Stimulated activated naive CD8-positive, alpha-beta T cell treated with anti-CD3 and anti-CD28 coated beads, Interleukin-15, Interleukin-2, amounts not matched to agents 100 ng/mL and 50 ng/mL, for 24 hours (primary cell): ENCODE data around the gene SLC35E1.
"Not testable (repeated sequence)": the region's sequence is repeated elsewhere in the genome, so short reads cannot be mapped to it uniquely, and the experiment has no call there.

Source experiments
- H3K27ac Mint-ChIP-seq: one replicate; pipeline ENCODE4 v1.8.0; 2021; ENCODE audit warnings: mild to moderate bottlenecking, mixed read lengths
- H3K27me3 Mint-ChIP-seq: one replicate; pipeline ENCODE4 v1.8.0; 2021; ENCODE audit warnings: mixed read lengths
- H3K36me3 Mint-ChIP-seq: one replicate; pipeline ENCODE4 v1.8.0; 2021; ENCODE audit warnings: low read depth, mixed read lengths
- H3K4me1 Mint-ChIP-seq: one replicate; pipeline ENCODE4 v1.8.0; 2021; ENCODE audit warnings: low read depth, mixed read lengths
- H3K4me3 Mint-ChIP-seq: one replicate; pipeline ENCODE4 v1.8.0; 2021; ENCODE audit warnings: mild to moderate bottlenecking, mixed read lengths
- H3K9me3 Mint-ChIP-seq: one replicate; pipeline ENCODE4 v1.8.0; 2021; ENCODE audit warnings: mixed read lengths

The SLC35E1 gene

DNA sequence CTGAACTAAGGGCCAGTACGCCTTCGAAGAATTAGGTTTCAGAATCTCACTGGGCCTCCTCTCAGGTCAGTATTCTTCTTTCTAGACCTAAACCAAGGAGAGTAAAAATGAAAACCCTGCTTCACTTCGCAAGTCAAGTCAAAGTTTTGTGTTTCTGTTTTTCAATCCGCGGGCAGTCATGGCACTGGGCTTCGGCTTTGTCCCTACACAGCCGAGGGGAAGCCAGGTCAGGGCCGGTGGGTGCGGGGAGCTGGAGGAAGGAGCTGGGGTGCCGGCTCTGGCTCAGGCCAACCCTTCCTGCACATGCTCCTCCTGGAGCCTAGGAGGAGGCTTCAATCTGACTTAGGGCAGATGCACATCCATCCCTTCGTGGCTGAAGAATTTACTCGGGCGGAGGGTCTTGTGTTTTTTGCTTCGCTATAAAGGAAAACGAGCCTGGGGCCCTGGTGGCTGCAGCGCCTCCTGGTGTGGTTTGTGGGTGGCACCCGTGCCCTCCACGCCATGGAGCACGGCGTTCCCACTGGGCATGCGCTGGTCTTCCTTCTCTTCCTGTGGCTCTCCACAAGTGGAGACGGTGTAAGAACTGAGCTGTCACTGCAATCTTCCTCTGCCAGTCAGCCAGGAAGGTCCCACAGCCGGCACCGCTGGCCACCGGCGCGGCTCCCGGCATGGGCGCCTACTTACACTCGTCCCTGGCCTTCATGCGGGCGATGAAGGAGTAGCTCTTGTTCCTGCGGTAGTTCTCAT, 53.6 kb downstream of the SLC35E1 start:
- no peaks in the 10 kb centered on the region for H3K27me3 Mint-ChIP-seq
- H3K4me3 Mint-ChIP-seq = no peak overlapping the region
- no peak overlapping the region for H3K27ac Mint-ChIP-seq
- H3K4me1 Mint-ChIP-seq = no peaks in the 10 kb centered on the region
- H3K9me3 Mint-ChIP-seq = no peaks in the 10 kb centered on the region
- peaks cover 47% of the 10 kb centered on the region for H3K36me3 Mint-ChIP-seq

DNA sequence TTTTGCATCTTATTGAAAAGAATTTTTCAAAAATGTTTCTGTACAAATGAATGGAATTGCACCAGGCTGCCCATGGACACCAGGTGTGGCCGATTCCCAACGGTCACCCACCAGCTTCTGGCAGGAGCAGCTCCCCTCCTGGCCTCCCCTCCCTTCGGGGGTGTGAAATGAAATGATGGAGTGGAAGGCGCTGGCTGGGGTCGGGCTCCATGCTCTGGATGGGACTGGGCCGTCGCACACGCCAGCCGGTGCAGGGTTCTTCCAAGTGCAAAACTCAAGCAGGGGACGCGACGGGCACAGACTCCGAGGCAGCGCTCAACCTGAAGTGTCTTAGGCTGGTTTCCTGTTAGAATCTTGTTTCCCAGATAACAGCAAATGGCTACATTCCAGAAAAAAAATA, 54.2 kb downstream of the SLC35E1 start:
- H3K27ac Mint-ChIP-seq = no peak overlapping the region
- no peaks in the 10 kb centered on the region for H3K4me1 Mint-ChIP-seq

DNA sequence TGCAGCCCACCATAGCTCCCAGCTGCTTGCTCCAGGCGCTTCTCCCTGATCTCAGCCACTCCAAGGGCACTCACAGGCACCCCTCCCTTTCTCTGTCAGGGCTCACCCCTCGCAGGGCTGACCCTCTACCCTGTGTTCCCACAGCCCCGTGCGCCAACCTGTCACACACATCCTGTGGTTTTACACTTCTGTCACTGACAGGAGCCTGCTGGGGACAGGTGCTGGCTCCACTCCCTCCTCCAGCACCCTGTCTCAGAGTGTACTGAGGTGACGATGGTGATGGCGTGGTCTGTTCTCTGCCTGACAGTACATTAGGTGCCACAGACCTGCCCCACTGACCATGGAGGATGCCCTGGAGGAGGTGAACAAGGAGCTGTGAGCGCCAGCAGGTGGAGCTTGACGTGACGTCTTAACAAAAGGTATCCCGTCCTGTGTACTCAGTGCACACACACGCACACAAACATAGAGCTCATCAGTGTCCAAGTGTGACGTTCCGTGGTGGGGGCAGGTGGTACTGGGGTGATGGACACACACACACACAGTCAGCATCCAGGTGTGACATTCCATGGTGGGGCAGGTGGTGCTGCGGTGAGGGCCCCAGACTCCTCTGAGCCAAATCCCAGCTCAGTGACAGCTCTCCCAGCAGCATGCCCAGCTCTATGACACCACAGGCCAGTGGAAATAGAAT, 55.1 kb downstream of the SLC35E1 start:
- no peak overlapping the region for H3K4me3 Mint-ChIP-seq
- peak overlapping the region; percentile 26 for H3K27ac Mint-ChIP-seq
- H3K9me3 Mint-ChIP-seq = no peaks in the 10 kb centered on the region
- H3K4me1 Mint-ChIP-seq = no peaks in the 10 kb centered on the region
- H3K27me3 Mint-ChIP-seq = no peaks in the 10 kb centered on the region
- peaks cover 46% of the 10 kb centered on the region for H3K36me3 Mint-ChIP-seq

More for the DNA sequence above, 54.2 kb downstream of the SLC35E1 start:
- peaks cover 47% of the 10 kb centered on the region for H3K36me3 Mint-ChIP-seq
- no peak overlapping the region for H3K4me3 Mint-ChIP-seq
- no peaks in the 10 kb centered on the region for H3K9me3 Mint-ChIP-seq
- H3K27me3 Mint-ChIP-seq = no peaks in the 10 kb centered on the region

DNA sequence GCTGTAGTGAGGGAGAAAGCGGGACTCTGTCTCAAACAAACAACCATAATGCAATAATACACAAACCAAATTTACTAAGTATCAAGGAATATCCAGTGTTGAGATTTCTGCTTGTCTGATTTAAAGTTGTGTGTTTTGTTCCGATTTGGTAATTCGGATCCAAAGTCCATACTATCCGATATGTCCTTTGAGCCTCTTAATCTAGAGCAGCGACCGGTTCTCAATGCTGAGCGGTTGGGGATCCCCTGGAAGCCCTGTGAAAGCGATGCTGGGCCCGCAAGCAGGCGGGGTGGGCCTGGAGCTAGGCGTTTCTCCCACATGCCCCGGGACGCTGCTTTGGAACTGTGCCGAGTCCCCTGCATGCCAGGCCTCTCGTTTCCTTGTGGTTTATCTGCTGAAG, 55.8 kb downstream of the SLC35E1 start:
- Mint-ChIP-seq H3K27me3 (no peaks in the 10 kb centered on the region), H3K4me3 (no peak overlapping the region), H3K36me3 (peaks cover 46% of the 10 kb centered on the region), H3K9me3 (no peaks in the 10 kb centered on the region), H3K27ac (no peak overlapping the region), H3K4me1 (no peaks in the 10 kb centered on the region)

DNA sequence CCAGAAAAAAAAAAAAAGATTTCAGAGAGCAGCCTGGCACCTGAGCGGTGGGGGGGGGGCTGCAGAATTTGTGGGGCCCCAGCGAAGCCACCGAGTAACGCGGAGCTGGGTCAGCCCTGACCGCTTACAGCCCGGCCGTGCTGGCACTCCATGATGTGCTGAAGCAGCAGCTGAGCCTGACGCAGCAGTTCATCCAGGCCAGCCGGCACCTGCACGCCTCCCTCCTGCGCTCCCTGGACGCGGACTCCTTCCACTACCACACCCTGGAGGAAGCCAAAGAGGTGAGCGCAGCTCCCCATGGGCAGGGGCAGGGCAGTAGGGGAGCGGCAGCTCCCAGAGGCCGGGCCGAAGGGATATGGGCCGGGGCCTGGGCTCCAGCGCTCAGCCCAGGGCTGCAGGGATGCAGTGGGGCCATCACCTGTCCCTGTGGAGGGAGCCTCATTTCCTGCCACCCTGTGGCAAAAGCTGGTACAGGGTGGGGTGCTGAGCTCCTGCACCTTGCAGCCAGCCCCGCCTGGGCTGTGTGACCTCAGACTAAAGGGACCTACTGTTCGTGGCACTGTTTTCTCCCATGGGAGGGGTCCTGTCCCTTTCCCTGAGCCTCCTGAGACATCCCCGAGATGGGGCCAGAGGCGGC, 57.7 kb downstream of the SLC35E1 start:
- H3K27me3 Mint-ChIP-seq = no peaks in the 10 kb centered on the region
- no peaks in the 10 kb centered on the region for H3K4me1 Mint-ChIP-seq
- no peaks in the 10 kb centered on the region for H3K9me3 Mint-ChIP-seq
- H3K36me3 Mint-ChIP-seq = peaks cover 31% of the 10 kb centered on the region
- H3K27ac Mint-ChIP-seq = no peak overlapping the region
- H3K4me3 Mint-ChIP-seq = no peak overlapping the region

DNA sequence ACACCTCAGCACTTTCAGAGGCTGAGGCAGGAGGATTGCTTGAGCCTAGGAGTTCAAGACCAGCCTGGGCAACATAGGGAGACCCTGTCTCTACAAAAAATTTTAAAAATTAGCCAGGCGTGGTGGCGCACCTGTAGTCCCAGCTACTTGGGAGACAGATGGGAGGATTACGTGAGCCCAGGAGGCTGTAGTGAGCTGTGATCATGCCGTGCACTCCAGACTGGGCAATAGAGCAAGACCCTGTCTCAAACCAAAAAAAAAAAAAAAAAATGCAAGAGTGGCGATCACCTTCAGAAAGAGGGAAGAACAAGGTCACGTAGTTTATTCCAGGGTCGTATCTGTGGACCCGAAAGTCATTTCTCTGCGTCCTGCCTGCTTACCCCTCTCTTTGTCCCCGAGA, 59.6 kb downstream of the SLC35E1 start:
- not testable (repeated sequence) for H3K9me3 Mint-ChIP-seq, H3K4me1 Mint-ChIP-seq, H3K27me3 Mint-ChIP-seq, H3K4me3 Mint-ChIP-seq, H3K27ac Mint-ChIP-seq
- H3K36me3 Mint-ChIP-seq = peaks cover 18% of the 10 kb centered on the region

DNA sequence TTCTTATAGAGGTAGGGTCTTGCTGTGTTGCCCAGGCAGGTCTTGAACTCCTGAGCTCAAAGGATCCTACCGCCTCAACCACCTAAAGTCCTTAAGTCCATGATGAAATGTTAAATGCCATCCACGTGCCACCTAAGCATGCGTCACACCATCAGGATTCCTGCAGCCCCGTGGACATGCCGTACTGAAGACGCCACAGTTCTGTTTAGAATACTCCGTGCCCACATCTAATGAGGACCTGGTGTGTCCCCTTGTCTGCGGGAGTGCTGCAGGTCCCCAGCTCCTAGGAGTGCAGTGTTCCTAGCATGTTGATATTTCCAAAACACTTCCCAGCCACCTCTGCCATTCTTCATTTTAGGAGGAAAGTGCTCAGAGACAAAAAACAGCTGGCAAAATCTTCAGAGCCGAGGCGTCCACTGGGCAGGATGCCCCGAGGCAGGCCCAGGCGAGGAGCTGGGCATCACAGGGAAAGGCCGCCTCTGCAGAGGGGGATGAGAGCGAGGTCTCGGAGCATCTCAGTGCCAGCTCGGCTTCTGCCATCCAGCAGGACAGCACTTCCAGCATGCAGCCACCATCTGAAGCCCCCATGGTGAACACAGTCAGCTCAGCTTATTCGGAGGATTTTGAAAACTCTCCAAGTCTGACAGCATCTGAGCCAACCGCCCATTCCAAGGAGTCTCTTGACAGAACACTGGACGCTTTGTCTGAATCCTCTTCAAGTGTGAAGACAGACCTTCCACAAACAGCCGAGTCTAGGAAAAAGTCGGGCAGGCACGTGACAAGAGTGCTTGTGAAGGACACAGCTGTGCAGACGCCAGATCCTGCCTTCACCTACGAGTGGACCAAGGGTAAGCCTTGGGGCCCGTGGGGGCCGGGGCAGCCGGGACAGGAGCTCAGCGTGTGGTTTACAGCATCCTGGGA, 62.8 kb downstream of the SLC35E1 start:
- Mint-ChIP-seq H3K27me3 (no peaks in the 10 kb centered on the region), H3K27ac (no peak overlapping the region), H3K4me1 (no peaks in the 10 kb centered on the region), H3K36me3 (peaks cover 16% of the 10 kb centered on the region), H3K9me3 (no peaks in the 10 kb centered on the region), H3K4me3 (no peak overlapping the region)

DNA sequence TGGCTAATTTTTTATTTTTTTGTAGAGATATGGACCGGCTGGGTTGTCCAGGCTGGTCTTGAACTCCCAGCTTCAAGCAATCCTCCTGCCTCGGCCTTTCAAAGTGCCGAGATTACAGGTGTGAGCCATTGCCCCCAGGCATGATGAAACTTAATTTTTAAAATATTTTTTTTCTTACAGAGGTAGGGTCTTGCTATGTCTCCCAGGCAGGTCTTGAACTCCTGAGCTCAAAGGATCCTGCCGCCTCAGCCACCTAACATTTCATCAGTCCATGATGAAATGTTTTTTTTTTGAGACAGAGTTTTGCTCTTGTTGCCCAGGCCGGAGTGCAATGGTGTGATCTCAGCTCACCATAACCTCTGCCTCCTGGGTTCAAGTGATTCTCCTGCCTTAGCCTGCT, 63.7 kb downstream of the SLC35E1 start:
- H3K27me3 Mint-ChIP-seq = no peaks in the 10 kb centered on the region
- no peaks in the 10 kb centered on the region for H3K4me1 Mint-ChIP-seq
- no peak overlapping the region for H3K27ac Mint-ChIP-seq
- no peak overlapping the region for H3K4me3 Mint-ChIP-seq
- no peaks in the 10 kb centered on the region for H3K9me3 Mint-ChIP-seq
- peaks cover 14% of the 10 kb centered on the region for H3K36me3 Mint-ChIP-seq

DNA sequence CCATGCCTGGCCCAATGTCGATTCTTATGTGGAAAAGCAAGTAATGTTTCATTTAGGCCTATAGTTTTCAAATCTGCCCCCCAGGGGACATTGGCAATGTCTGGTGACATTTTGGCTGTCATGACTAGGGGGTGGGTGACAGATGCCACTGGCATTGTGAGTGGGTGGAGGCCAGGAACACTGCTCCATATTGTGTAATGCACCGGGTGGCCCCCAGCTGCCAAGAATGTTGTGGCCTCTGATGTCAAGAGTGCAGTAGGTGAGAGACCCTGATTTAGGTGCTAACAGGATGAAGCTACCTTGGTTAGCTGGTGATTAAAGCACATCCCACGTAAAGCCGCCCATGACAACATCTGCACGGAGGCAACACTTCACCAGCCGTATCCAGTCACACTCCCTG, 65.3 kb downstream of the SLC35E1 start:
- H3K4me3 Mint-ChIP-seq = no peak overlapping the region
- no peaks in the 10 kb centered on the region for H3K4me1 Mint-ChIP-seq
- H3K27me3 Mint-ChIP-seq = no peaks in the 10 kb centered on the region
- no peak overlapping the region for H3K27ac Mint-ChIP-seq
- peaks cover 7% of the 10 kb centered on the region for H3K36me3 Mint-ChIP-seq
- H3K9me3 Mint-ChIP-seq = no peaks in the 10 kb centered on the region

DNA sequence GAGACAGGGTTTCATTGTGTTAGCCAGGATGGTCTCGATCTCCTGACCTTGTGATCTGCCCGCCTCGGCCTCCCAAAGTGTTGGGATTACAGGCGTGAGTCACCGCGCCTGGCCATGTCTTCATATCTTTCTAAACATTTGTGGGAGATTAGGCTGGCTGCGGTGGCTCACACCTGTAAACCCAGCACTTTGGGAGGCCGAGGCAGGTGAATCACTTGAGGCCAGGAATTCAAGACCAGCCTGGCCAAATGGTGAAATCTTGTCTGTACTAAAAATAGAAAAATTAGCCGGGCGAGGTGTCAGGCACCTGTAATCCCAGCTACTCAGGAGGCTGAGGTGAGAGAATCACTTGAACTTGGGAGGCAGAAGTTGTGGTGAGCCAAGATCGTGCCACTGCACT, 66.1 kb downstream of the SLC35E1 start:
- not testable (repeated sequence) for H3K9me3 Mint-ChIP-seq, H3K27ac Mint-ChIP-seq, H3K4me1 Mint-ChIP-seq, H3K4me3 Mint-ChIP-seq, H3K36me3 Mint-ChIP-seq, H3K27me3 Mint-ChIP-seq

DNA sequence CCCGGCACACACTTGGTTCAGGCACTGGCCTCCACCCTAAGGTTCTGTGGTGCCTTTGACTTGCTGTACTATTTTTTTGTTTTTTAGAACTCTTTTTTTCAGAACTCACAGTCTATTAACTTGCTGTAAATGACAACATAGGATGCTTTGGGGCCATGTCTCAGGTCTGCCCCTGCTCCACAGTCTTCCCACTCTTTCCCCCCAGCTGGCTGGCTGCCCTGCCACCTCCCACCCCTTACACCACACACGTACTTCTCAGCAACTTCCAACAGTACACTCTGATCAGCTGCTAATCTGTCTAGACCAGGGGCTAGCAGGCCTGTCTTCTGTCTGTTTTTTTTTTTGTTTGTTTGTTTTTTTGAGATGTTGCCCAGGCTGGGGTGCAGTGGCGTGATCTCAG, 67.9 kb downstream of the SLC35E1 start:
- Mint-ChIP-seq H3K4me1 (no peaks in the 10 kb centered on the region), H3K27me3 (no peaks in the 10 kb centered on the region), H3K9me3 (no peaks in the 10 kb centered on the region), H3K4me3 (no peak overlapping the region), H3K36me3 (peaks cover 9% of the 10 kb centered on the region), H3K27ac (no peak overlapping the region)
